ENCODE measurements around the gene NTRK3.

The NTRK3 gene

GRCh38 chr15:88029696-88030095 lies 226.8 kb downstream of the NTRK3 start:
- no peak for DNase-seq (ENCODE audit: low read depth)

GRCh38 chr15:88028024-88028423 lies 228.5 kb downstream of the NTRK3 start:
- DNase-seq (ENCODE audit: low read depth): no peak

- DNase-seq (ENCODE audit: low read depth): no peak
Observed at GRCh38 chr15:88023914-88024313, 232.6 kb downstream of the NTRK3 start.

- no peak for DNase-seq (ENCODE audit: low read depth)
Observed at GRCh38 chr15:88022716-88023115, 233.8 kb downstream of the NTRK3 start.

- no peak for DNase-seq (ENCODE audit: low read depth)
Observed at GRCh38 chr15:88021601-88022000, 234.9 kb downstream of the NTRK3 start.

- DNase-seq (ENCODE audit: low read depth): no peak
Observed at GRCh38 chr15:88020806-88021205, 235.7 kb downstream of the NTRK3 start.

GRCh38 chr15:88019656-88020055 lies 236.9 kb downstream of the NTRK3 start:
- DNase-seq (ENCODE audit: low read depth): no peak

- peak; percentile 32 for DNase-seq (ENCODE audit: low read depth)
Observed at GRCh38 chr15:88018869-88019641, 237.5 kb downstream of the NTRK3 start.

GRCh38 chr15:88017753-88018152 lies 238.8 kb downstream of the NTRK3 start:
- no peak for DNase-seq (ENCODE audit: low read depth)

GRCh38 chr15:88016406-88016805 lies 240.1 kb downstream of the NTRK3 start:
- DNase-seq (ENCODE audit: low read depth): no peak

- no peak for DNase-seq (ENCODE audit: low read depth)
Observed at GRCh38 chr15:88015228-88015860, 241.2 kb downstream of the NTRK3 start.

GRCh38 chr15:88014454-88015160 lies 241.9 kb downstream of the NTRK3 start:
- DNase-seq (ENCODE audit: low read depth): no peak

GRCh38 chr15:88013111-88013510 lies 243.4 kb downstream of the NTRK3 start:
- no peak for DNase-seq (ENCODE audit: low read depth)

- no peak for DNase-seq (ENCODE audit: low read depth)
Observed at GRCh38 chr15:88012688-88013087, 243.9 kb downstream of the NTRK3 start.

- no peak for DNase-seq (ENCODE audit: low read depth)
Observed at GRCh38 chr15:88012233-88012632, 244.3 kb downstream of the NTRK3 start.

- no peak for DNase-seq (ENCODE audit: low read depth)
Observed at GRCh38 chr15:88011533-88011932, 245.0 kb downstream of the NTRK3 start.

- no peak for DNase-seq (ENCODE audit: low read depth)
Observed at GRCh38 chr15:88006146-88006545, 250.4 kb downstream of the NTRK3 start.

- DNase-seq (ENCODE audit: low read depth): no peak
Observed at GRCh38 chr15:88004399-88004798, 252.1 kb downstream of the NTRK3 start.

- DNase-seq (ENCODE audit: low read depth): no peak
Observed at GRCh38 chr15:88003541-88004327, 252.8 kb downstream of the NTRK3 start.

- no peak for DNase-seq (ENCODE audit: low read depth)
Observed at GRCh38 chr15:88002706-88003105, 253.8 kb downstream of the NTRK3 start.

- DNase-seq (ENCODE audit: low read depth): no peak
Observed at GRCh38 chr15:87998630-87999029, 257.9 kb downstream of the NTRK3 start.

- no peak for DNase-seq (ENCODE audit: low read depth)
Observed at GRCh38 chr15:87986776-87987175, 269.8 kb downstream of the NTRK3 start.

Measured in stromal cell of bone marrow (primary cell).